IMR-90 (cell line): ENCODE measurements around the gene LFNG. TPM values are rescaled to one million over a fixed set of nuclear protein-coding genes. Genes with fewer than 3 reads are reported as not detected.

ENCODE experiments used
- ATAC-seq: fragments of 200-7000 bp; cut with Tn5 transposase; 2 replicates; pipeline ENCODE4 v1.9.1; 2020; ENCODE audit warnings: low read depth, mild to moderate bottlenecking, moderate library complexity
- BruUV-seq: library from RNA; stranded (reverse); fragments of 400-500 nt; replicated peaks from 2 replicates; lab custom pipeline; 2021; lab: Mats Ljungman, UMichigan
- CTCF ChIA-PET: fragments of 300-600 bp; formaldehyde crosslinking; extraction: SDS; loops from one replicate; lab custom pipeline; 2021; ENCODE audit warnings: antibody characterized with exemption; lab: Yijun Ruan, JAX
- POLR2A ChIA-PET: fragments of 300-600 bp; sonication (Branson Sonifier 250); formaldehyde crosslinking; loops from one replicate; lab custom pipeline; 2022; ENCODE audit warnings: antibody characterized with exemption; ENCODE audit not compliant: unreplicated experiment; lab: Charles Lee
- DNase-seq: peaks from one replicate; pipeline ENCODE4 v3.0.0; 2013
- H2AFZ ChIP-seq: replicated peaks from 2 replicates; pipeline ENCODE3; 2013; ENCODE audit warnings: low read length, mild to moderate bottlenecking; ENCODE audit not compliant: poor library complexity
- H2AK5ac ChIP-seq: 2 replicates; pipeline ENCODE4 v1.6.1; 2013; ENCODE audit warnings: low read depth, low read length, inconsistent platforms
- H2AK9ac ChIP-seq: replicated peaks from 2 replicates; pipeline ENCODE3; 2013; ENCODE audit warnings: mild to moderate bottlenecking, low read depth, low read length, moderate library complexity; ENCODE audit not compliant: poor library complexity
- H2BK120ac ChIP-seq: 2 replicates; pipeline ENCODE4 v1.6.1; 2013; ENCODE audit warnings: low read depth, low read length, inconsistent platforms
- H2BK15ac ChIP-seq: 3 replicates; pipeline ENCODE4 v1.6.1; 2013; ENCODE audit warnings: low read depth, low read length, inconsistent platforms
- H2BK20ac ChIP-seq: 2 replicates; pipeline ENCODE4 v1.6.1; 2013; ENCODE audit warnings: low read depth, mild to moderate bottlenecking, inconsistent platforms, low read length, moderate library complexity
- H2BK5ac ChIP-seq: 2 replicates; pipeline ENCODE4 v1.6.1; 2013; ENCODE audit warnings: mild to moderate bottlenecking, low read depth, low read length, inconsistent platforms; ENCODE audit not compliant: poor library complexity, severe bottlenecking
- H3K14ac ChIP-seq: replicated peaks from 2 replicates; pipeline ENCODE4 v1.6.1; 2013; ENCODE audit warnings: low read depth, low read length, inconsistent platforms
- H3K18ac ChIP-seq: 2 replicates; pipeline ENCODE4 v1.6.1; 2013; ENCODE audit warnings: low read depth, low read length, control low read depth
- H3K23ac ChIP-seq: 2 replicates; pipeline ENCODE4 v1.6.1; 2013; ENCODE audit warnings: low read depth, low read length, inconsistent platforms
- H3K27ac ChIP-seq: 2 replicates; pipeline ENCODE4 v1.5.1; 2013; ENCODE audit warnings: mild to moderate bottlenecking, control low read depth, low read length; ENCODE audit not compliant: insufficient read depth
- H3K27me3 ChIP-seq: 2 replicates; pipeline ENCODE4 v1.6.1; 2013; ENCODE audit warnings: low read length; ENCODE audit not compliant: control insufficient read depth, insufficient read depth
- H3K36me3 ChIP-seq: 2 replicates; pipeline ENCODE4 v1.6.1; 2013; ENCODE audit warnings: low read length, mixed read lengths; ENCODE audit not compliant: control insufficient read depth, insufficient read depth
- H3K4ac ChIP-seq: 2 replicates; pipeline ENCODE4 v1.6.1; 2013; ENCODE audit warnings: low read depth, low read length, inconsistent platforms
- H3K4me1 ChIP-seq: 2 replicates; pipeline ENCODE4 v1.6.1; 2013; ENCODE audit warnings: low read length, mixed read lengths; ENCODE audit not compliant: control insufficient read depth, insufficient read depth
- H3K4me2 ChIP-seq: 2 replicates; pipeline ENCODE4 v1.6.1; 2013; ENCODE audit warnings: low read depth, mild to moderate bottlenecking, control low read depth, low read length, moderate library complexity
- H3K4me3 ChIP-seq: 2 replicates; pipeline ENCODE4 v1.5.1; 2013; ENCODE audit warnings: low read depth, mild to moderate bottlenecking, control low read depth, low read length, moderate library complexity; ENCODE audit not compliant: insufficient read depth
- H3K56ac ChIP-seq: 2 replicates; pipeline ENCODE4 v1.6.1; 2013; ENCODE audit warnings: low read length, inconsistent platforms; ENCODE audit not compliant: insufficient read depth; ENCODE audit errors: extremely low read depth
- H3K79me1 ChIP-seq, 2 experiments: 2 replicates each; pipeline ENCODE4 v1.6.1; 2013; ENCODE audit warnings: low read length in 2 of 2, inconsistent platforms in 1 of 2, low read depth in 1 of 2
- H3K9ac ChIP-seq: 2 replicates; pipeline ENCODE4 v1.6.1; 2013; ENCODE audit warnings: low read depth, low read length, control low read depth
- H3K9me1 ChIP-seq: 2 replicates; pipeline ENCODE4 v1.6.1; 2013; ENCODE audit warnings: low read length, inconsistent platforms; ENCODE audit not compliant: insufficient read depth
- H3K9me3 ChIP-seq: 2 replicates; pipeline ENCODE4 v1.6.1; 2013; ENCODE audit warnings: low read length; ENCODE audit not compliant: control insufficient read depth, insufficient read depth
- H4K20me1 ChIP-seq: 2 replicates; pipeline ENCODE4 v1.6.1; 2013; ENCODE audit warnings: low read length, inconsistent platforms; ENCODE audit not compliant: insufficient read depth
- H4K5ac ChIP-seq: 2 replicates; pipeline ENCODE4 v1.6.1; 2013; ENCODE audit warnings: mild to moderate bottlenecking, low read depth, low read length, control low read depth
- H4K8ac ChIP-seq, 2 experiments: 2 replicates each; pipeline ENCODE4 v1.6.1; 2013; ENCODE audit warnings: low read depth in 2 of 2, low read length in 2 of 2, control low read depth in 1 of 2, inconsistent platforms in 1 of 2
- H4K91ac ChIP-seq: 2 replicates; pipeline ENCODE4 v1.6.1; 2013; ENCODE audit warnings: low read depth, low read length, inconsistent platforms; ENCODE audit not compliant: insufficient read depth
- CEBPB ChIP-seq: IDR thresholded peaks from 2 replicates; pipeline ENCODE4 v1.6.1; 2012; ENCODE audit warnings: low read depth, low read length, improper control_type of control experiment
- CTCF ChIP-seq: conservative IDR thresholded peaks from 2 replicates; pipeline ENCODE4 v1.5.1; 2012; ENCODE audit warnings: mild to moderate bottlenecking, low read depth, low read length, improper control_type of control experiment
- ELK1 ChIP-seq: fragments of 150-350 bp; IDR thresholded peaks from 2 replicates; pipeline ENCODE4 v1.6.1; 2016; ENCODE audit warnings: low read depth, mild to moderate bottlenecking, low read length, moderate library complexity, borderline replicate concordance
- FOS ChIP-seq: fragments of 150-350 bp; IDR thresholded peaks from 2 replicates; pipeline ENCODE4 v1.6.1; 2016; ENCODE audit warnings: low read depth, low read length
- MAFK ChIP-seq: IDR thresholded peaks from 2 replicates; pipeline ENCODE4 v1.6.1; 2012; ENCODE audit warnings: low read depth, low read length, improper control_type of control experiment
- MAZ ChIP-seq: IDR thresholded peaks from 2 replicates; pipeline ENCODE4 v1.6.1; 2012; ENCODE audit warnings: low read depth, mild to moderate bottlenecking, low read length, improper control_type of control experiment, moderate library complexity, borderline replicate concordance
- MXI1 ChIP-seq: IDR thresholded peaks from 2 replicates; pipeline ENCODE4 v1.6.1; 2012; ENCODE audit warnings: low read depth, mild to moderate bottlenecking, low read length, moderate library complexity, borderline replicate concordance
- NFE2L2 ChIP-seq: fragments of 150-350 bp; IDR thresholded peaks from 2 replicates; pipeline ENCODE4 v1.6.1; 2016; ENCODE audit warnings: low read depth, mild to moderate bottlenecking, low read length
- POLR2A ChIP-seq: IDR thresholded peaks from 2 replicates; pipeline ENCODE4 v1.6.1; 2012; ENCODE audit warnings: mild to moderate bottlenecking, low read depth, low read length
- RAD21 ChIP-seq: IDR thresholded peaks from 2 replicates; pipeline ENCODE4 v1.6.1; 2012; ENCODE audit warnings: low read length, improper control_type of control experiment
- RCOR1 ChIP-seq: IDR thresholded peaks from 2 replicates; pipeline ENCODE4 v1.6.1; 2012; ENCODE audit warnings: mild to moderate bottlenecking, low read length, improper control_type of control experiment; ENCODE audit not compliant: insufficient replicate concordance
- RFX5 ChIP-seq: IDR thresholded peaks from 2 replicates; pipeline ENCODE4 v1.8.0; 2012; ENCODE audit warnings: low read depth, mild to moderate bottlenecking, low read length, moderate library complexity
- SMC3 ChIP-seq: fragments of 150-350 bp; IDR thresholded peaks from 2 replicates; pipeline ENCODE4 v1.6.1; 2016; ENCODE audit warnings: low read depth, mild to moderate bottlenecking, antibody characterized with exemption, low read length, moderate library complexity
- USF2 ChIP-seq: fragments of 150-350 bp; IDR thresholded peaks from 2 replicates; pipeline ENCODE4 v1.6.1; 2017; ENCODE audit warnings: mild to moderate bottlenecking, antibody characterized with exemption, low read length, low read depth
- WGBS, 2 experiments: methylation state at CpG; one replicate each; pipeline versions ENCODE4 v1.1.5 to v1.1.7; 2013; ENCODE audit warnings: missing lambda C conversion rate in 2 of 2; ENCODE audit not compliant: insufficient read length in 1 of 2; ENCODE audit errors: extremely low coverage in 2 of 2; 5-methylcytosine and 5-hydroxymethylcytosine counted together
- dilution Hi-C: fragments of 300-500 bp; cut with HindIII; formaldehyde crosslinking; loops from one replicate; pipeline ENCODE4 v1.14.3; 2018; ENCODE audit warnings: low sequenced_read_pairs; ENCODE audit not compliant: unreplicated experiment
- in situ Hi-C: fragments of 300-500 bp; cut with MboI; formaldehyde crosslinking; loops from 3 replicates; pipeline ENCODE4 v1.14.3; 2019; ENCODE audit warnings: low sequenced_read_pairs, inconsistent platforms, mixed read lengths
- intact Hi-C: fragments of 100-400 bp; cut with micrococcal nuclease; formaldehyde crosslinking; loops from 2 replicates; pipeline ENCODE4 v1.10.0; 2022
- polyA plus RNA-seq, 3 experiments: library from polyadenylated mRNA; depleted of rRNA; stranded (reverse); fragments of >200 nt; gene quantifications; 2 replicates each; pipeline ENCODE4 v1.2.3, GENCODE V29; 2012; ENCODE audit warnings: low replicate concordance in 1 of 3
- total RNA-seq: library from RNA; depleted of rRNA; stranded (reverse); fragments of >200 nt; gene quantifications from 2 replicates; pipeline ENCODE4 v1.2.3, GENCODE V29; 2012

The LFNG gene
- total and polyA plus RNA-seq, 2 of the 4 experiments (the other 2 are of a cell fraction), result 1.8 to 5.1 TPM

DNA sequence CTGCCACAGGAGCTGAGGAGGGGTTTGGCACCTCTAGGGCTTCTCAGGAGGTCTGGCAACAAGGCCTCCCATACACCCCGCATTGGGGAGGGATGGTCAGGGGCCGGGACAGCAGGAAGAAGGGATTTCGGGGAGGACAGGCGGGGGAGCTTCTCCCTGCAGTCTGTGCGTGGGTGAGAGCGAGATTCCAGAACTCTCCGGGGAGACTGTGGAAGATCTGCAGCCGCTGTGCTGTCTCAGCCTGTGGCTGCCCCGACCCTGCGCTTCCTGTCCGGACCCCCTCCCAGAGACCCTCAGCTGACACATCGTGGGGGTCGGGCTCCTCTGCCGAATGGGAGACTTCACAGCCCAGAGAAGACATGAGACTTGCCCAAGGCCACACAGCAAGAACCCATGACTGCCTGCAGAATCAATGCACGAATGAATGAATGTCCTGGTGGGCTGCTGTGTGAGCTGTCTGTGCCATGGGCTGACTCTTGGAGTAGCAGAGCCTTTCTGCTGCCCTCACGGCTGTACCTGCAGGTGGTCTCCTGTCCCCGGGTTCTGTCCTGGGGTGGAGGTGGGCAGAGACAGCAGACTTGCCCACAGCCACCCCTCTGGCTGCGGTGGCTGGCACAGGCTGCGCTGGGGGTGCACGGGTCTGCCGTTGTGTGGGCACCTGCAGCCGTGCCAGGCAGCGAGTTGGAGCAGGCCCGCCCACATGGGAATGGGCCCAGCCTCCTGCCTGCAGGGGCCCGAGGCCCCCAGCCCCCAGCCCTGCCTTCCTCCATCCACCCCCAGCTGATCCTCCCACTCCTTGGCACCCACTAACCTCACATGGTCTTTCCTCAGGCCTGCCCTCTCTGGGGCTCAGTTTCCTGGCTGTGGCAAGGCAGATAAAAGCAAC lies 16.3 kb upstream of the LFNG start:
- no peaks in the 10 kb centered on the region for H3K9me3 ChIP-seq
- H4K5ac ChIP-seq, result no peak overlapping the region
- intact Hi-C loops, result no loop called here
- ChIA-PET CTCF (no interaction called here), POLR2A (no interaction called here)
- no peak overlapping the region for H2BK120ac ChIP-seq
- no peak overlapping the region for H2BK15ac ChIP-seq
- peaks cover 3% of the 10 kb centered on the region; the same call in 1 of the 2 replicates for H3K4me1 ChIP-seq
- TF ChIP-seq SMC3 (no peak), RCOR1 (no peak), FOS (no peak), RFX5 (no peak), NFE2L2 (no peak), MAZ (no peak), CTCF (no peak), MXI1 (no peak), MAFK (no peak), CEBPB (no peak), USF2 (no peak), POLR2A (no peak), ELK1 (no peak), RAD21 (no peak)
- no peak for ATAC-seq
- H3K27ac ChIP-seq, result no peak overlapping the region
- DNase-seq, result no peak
- H3K4ac ChIP-seq, result no peak overlapping the region
- H3K18ac ChIP-seq, result no peak overlapping the region
- in situ Hi-C loops, result no loop called here
- no peak overlapping the region for H2BK20ac ChIP-seq
- H3K4me2 ChIP-seq, result no peak overlapping the region
- dilution Hi-C loops, result no loop called here
- H3K9ac ChIP-seq, result no peak overlapping the region
- H3K4me3 ChIP-seq, result no peak overlapping the region
- peaks cover 4% of the 10 kb centered on the region; the same call in 1 of the 2 replicates for H3K27me3 ChIP-seq
- WGBS, 2 experiments, result 70% methylated on average over 8 of the region's 25 CpGs; no CpG with 5 or more reads in 1 of the 2 experiments
- no peak overlapping the region for H4K8ac ChIP-seq
- H2BK5ac ChIP-seq, result no peak overlapping the region
- no TSS peak for BruUV-seq
- no peaks in the 10 kb centered on the region for H3K36me3 ChIP-seq
- H4K20me1 ChIP-seq, result no peaks in the 10 kb centered on the region
- H3K14ac ChIP-seq, result no peak overlapping the region
- H2AK5ac ChIP-seq, result no peak overlapping the region
- H3K23ac ChIP-seq, result no peak overlapping the region
- H2AK9ac ChIP-seq, result no peak overlapping the region
- no peaks in the 10 kb centered on the region for H3K9me1 ChIP-seq
- H3K56ac ChIP-seq, result no peak overlapping the region
- H2AFZ ChIP-seq, result no peak overlapping the region
- no peaks in the 10 kb centered on the region for H3K79me1 ChIP-seq
- no peak overlapping the region for H4K91ac ChIP-seq
